Measurements from ENCODE around the gene LGSN.

DNA sequence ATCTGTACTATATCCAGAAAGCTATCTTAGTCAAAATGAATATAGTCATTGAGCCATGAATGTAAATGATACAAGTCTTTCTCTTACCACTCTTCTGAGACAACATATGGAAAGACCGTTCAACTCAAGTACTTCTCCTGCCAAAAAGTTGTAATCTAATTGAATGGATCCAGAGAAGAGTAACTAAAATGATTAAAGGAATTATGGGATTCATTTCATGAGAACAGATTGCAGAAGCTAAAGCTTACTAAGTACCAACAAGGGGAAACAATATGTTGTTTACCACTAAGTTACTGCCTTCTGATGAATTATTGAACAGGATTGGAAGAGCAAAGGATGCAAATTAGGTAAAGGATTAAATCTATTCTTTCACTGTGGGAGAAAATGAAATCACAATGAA, 2.0 kb upstream of the LGSN start:
- TF ChIP-seq JUNB (IDR thresholded peaks at IDR 0.05; ENCODE audit: unreplicated experiment) (no peak), CREB1 (CRISPR knock-in tag; IDR thresholded peaks at IDR 0.05; ENCODE audit: low read depth) (no peak), EZH2 (IDR thresholded peaks at IDR 0.05; ENCODE audit: low read depth, unreplicated experiment) (no peak), NANOG (IDR thresholded peaks at IDR 0.05; ENCODE audit: borderline replicate concordance) (no peak), POLR2AphosphoS5 (IDR thresholded peaks at IDR 0.05; ENCODE audit: low read depth) (no peak)
- TF ChIP-seq, protein P1, sequence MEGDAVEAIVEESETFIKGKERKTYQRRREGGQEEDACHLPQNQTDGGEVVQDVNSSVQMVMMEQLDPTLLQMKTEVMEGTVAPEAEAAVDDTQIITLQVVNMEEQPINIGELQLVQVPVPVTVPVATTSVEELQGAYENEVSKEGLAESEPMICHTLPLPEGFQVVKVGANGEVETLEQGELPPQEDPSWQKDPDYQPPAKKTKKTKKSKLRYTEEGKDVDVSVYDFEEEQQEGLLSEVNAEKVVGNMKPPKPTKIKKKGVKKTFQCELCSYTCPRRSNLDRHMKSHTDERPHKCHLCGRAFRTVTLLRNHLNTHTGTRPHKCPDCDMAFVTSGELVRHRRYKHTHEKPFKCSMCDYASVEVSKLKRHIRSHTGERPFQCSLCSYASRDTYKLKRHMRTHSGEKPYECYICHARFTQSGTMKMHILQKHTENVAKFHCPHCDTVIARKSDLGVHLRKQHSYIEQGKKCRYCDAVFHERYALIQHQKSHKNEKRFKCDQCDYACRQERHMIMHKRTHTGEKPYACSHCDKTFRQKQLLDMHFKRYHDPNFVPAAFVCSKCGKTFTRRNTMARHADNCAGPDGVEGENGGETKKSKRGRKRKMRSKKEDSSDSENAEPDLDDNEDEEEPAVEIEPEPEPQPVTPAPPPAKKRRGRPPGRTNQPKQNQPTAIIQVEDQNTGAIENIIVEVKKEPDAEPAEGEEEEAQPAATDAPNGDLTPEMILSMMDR (conservative IDR thresholded peaks at IDR 0.05; ENCODE audit: low read depth in 2 of 2), result no peak
- TF ChIP-seq, protein P2, sequence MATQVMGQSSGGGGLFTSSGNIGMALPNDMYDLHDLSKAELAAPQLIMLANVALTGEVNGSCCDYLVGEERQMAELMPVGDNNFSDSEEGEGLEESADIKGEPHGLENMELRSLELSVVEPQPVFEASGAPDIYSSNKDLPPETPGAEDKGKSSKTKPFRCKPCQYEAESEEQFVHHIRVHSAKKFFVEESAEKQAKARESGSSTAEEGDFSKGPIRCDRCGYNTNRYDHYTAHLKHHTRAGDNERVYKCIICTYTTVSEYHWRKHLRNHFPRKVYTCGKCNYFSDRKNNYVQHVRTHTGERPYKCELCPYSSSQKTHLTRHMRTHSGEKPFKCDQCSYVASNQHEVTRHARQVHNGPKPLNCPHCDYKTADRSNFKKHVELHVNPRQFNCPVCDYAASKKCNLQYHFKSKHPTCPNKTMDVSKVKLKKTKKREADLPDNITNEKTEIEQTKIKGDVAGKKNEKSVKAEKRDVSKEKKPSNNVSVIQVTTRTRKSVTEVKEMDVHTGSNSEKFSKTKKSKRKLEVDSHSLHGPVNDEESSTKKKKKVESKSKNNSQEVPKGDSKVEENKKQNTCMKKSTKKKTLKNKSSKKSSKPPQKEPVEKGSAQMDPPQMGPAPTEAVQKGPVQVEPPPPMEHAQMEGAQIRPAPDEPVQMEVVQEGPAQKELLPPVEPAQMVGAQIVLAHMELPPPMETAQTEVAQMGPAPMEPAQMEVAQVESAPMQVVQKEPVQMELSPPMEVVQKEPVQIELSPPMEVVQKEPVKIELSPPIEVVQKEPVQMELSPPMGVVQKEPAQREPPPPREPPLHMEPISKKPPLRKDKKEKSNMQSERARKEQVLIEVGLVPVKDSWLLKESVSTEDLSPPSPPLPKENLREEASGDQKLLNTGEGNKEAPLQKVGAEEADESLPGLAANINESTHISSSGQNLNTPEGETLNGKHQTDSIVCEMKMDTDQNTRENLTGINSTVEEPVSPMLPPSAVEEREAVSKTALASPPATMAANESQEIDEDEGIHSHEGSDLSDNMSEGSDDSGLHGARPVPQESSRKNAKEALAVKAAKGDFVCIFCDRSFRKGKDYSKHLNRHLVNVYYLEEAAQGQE (IDR thresholded peaks at IDR 0.05; ENCODE audit: unreplicated experiment), result no peak

All from GM23338 (cell line).